ENCODE data around the gene HID1. TPM values are rescaled to one million over a fixed set of nuclear protein-coding genes. Genes with fewer than 3 reads are reported as not detected.

Gene HID1
- total RNA-seq, 1 donor from 2014 or later: 36.6 TPM

DNA sequence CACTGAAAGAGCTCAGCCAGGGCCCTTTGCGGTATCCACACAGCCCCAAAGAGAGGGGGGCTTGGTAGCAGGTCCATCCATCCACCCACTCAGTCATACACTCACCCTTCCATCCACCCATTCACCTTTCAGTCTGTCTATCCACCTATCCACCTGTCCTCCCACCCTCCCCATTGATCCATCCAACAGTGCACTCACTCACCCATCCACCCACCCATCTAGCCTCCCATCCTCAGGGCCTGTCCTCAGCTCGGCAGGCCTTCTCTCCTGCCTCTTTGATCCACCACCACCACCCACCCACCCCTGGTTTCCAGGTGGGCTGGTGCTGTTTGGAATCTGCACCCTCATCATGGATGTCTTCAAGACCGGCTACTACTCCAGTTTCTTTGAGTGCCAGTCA is 47.3 kb downstream of the HID1 start:
- TF ChIP-seq, protein P1, sequence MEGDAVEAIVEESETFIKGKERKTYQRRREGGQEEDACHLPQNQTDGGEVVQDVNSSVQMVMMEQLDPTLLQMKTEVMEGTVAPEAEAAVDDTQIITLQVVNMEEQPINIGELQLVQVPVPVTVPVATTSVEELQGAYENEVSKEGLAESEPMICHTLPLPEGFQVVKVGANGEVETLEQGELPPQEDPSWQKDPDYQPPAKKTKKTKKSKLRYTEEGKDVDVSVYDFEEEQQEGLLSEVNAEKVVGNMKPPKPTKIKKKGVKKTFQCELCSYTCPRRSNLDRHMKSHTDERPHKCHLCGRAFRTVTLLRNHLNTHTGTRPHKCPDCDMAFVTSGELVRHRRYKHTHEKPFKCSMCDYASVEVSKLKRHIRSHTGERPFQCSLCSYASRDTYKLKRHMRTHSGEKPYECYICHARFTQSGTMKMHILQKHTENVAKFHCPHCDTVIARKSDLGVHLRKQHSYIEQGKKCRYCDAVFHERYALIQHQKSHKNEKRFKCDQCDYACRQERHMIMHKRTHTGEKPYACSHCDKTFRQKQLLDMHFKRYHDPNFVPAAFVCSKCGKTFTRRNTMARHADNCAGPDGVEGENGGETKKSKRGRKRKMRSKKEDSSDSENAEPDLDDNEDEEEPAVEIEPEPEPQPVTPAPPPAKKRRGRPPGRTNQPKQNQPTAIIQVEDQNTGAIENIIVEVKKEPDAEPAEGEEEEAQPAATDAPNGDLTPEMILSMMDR (conservative IDR thresholded peaks at IDR 0.05): no peak
- Mint-ChIP-seq H3K36me3 (no peaks in the 10 kb centered on the region), H3K4me3 (no peak overlapping the region), H3K4me1 (ENCODE audit: unreplicated experiment) (no peaks in the 10 kb centered on the region), H3K9me3 (no peaks in the 10 kb centered on the region), H3K27ac (no peak overlapping the region), H3K27me3 (peaks cover 80% of the 10 kb centered on the region)
- no peak for DNase-seq (ENCODE audit: extremely low spot score, unreplicated experiment)

GRCh38 chr17:74924250-74924948 is 48.2 kb downstream of the HID1 start, which contains the start of gene OTOP2:
TSS of gene OTOP2 (plus strand) at chr17:74924273. CDS start at chr17:74924633, 360 bp downstream.
- Mint-ChIP-seq H3K27me3 (peaks cover 72% of the 10 kb centered on the region), H3K4me1 (ENCODE audit: unreplicated experiment) (no peaks in the 10 kb centered on the region), H3K36me3 (no peaks in the 10 kb centered on the region), H3K9me3 (no peaks in the 10 kb centered on the region), H3K4me3 (peak within 1 kb of the TSS; percentile 71), H3K27ac (no peak within 1 kb of the TSS)
- TF ChIP-seq, protein P1 (conservative IDR thresholded peaks at IDR 0.05): no peak
- no peak for DNase-seq (ENCODE audit: extremely low spot score, unreplicated experiment)

DNA sequence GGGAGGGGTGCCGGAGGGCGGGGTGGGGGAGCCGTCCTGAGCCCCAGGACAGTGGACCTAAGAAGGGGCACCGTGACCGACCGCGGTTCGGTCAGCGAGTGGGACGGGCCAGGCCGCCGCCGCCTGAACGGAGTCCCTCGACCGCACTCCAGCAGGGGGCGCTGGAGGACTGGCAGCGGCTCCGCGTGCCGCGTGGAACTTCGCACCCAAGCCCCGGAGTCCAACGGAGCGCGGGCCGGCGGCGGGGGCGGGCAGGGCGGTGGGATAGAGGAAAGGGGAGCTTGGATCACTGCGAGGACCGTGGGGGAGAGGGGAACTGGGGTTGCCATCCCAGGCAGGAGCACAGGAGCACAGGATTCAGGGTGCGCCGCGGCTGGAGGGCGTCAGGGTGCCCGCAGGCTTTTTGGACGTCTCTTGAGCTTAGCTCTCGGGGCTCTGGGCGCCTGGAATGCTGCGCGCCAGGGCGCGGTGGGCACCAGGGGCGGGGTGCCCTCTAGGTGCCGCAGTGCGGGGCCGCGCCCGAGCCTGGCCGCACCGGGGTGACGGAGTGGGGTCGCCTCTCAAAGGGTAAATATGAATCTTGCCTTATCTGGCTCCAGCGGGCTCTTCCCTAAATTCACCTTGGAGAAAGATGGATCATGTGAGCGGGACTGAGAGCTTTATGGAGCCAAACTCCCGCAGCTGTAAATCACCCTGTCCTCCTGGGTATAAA is 48.9 kb downstream of the HID1 start:
- Mint-ChIP-seq H3K27ac (no peak overlapping the region), H3K9me3 (no peaks in the 10 kb centered on the region), H3K36me3 (no peaks in the 10 kb centered on the region), H3K27me3 (peaks cover 70% of the 10 kb centered on the region), H3K4me3 (peak overlapping the region; percentile 71), H3K4me1 (ENCODE audit: unreplicated experiment) (no peaks in the 10 kb centered on the region)
- TF ChIP-seq, protein P1 (conservative IDR thresholded peaks at IDR 0.05): peak; percentile 92
- DNase-seq (ENCODE audit: extremely low spot score, unreplicated experiment): peak; percentile 85

DNA sequence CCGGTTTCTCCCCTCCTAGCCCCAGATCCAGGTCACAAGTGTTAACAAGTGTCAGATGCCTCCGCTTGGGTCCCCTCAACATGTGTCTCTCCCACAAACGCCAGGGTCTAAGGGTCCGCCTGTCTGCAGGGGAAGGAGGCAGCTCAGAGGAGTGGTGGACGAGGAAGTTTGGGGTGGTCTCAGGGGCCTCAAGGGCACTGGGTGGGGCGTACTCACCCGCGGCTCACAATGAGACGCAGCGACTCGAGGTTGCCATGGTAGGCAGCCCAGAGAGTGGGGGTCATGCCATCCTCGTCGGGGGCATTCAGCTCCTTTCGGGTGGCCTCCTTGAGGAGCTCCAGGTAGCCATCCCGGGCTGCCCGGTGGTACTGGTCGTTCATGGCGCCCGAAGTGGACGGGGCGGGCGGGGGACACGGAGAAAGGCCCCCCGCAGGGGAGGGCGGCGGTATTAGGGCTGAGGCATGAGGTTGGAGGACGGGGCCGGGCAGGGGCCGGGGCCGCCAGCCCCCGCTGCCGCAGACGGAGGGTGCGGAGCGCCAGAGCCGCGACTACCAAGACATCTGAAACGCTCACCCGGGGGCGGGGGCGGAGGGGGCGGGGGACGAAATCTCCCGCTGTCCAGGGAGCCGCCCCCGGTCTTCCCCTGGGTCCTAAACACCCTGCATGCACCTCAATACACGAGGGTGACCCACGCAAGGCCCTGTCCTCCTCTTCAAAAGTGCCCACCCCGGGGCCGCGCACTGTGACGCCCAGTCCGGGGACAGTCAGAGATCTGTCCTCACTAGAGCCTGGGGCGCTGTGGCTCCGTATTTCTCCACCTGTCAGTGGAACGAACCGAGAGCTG is 49.6 kb downstream of the HID1 start, which contains the start of gene USH1G:
Gene USH1G (minus strand): TSS at position 562 of the 844 bp plus-strand sequence. CDS start 182 bp downstream, at position 380.
- Mint-ChIP-seq H3K4me3 (peak within 1 kb of the TSS; percentile 71), H3K9me3 (no peaks in the 10 kb centered on the region), H3K27ac (no peak within 1 kb of the TSS), H3K36me3 (no peaks in the 10 kb centered on the region), H3K27me3 (peaks cover 65% of the 10 kb centered on the region), H3K4me1 (ENCODE audit: unreplicated experiment) (no peaks in the 10 kb centered on the region)
- TF ChIP-seq, protein P1 (conservative IDR thresholded peaks at IDR 0.05): no peak
- no peak for DNase-seq (ENCODE audit: extremely low spot score, unreplicated experiment)

DNA sequence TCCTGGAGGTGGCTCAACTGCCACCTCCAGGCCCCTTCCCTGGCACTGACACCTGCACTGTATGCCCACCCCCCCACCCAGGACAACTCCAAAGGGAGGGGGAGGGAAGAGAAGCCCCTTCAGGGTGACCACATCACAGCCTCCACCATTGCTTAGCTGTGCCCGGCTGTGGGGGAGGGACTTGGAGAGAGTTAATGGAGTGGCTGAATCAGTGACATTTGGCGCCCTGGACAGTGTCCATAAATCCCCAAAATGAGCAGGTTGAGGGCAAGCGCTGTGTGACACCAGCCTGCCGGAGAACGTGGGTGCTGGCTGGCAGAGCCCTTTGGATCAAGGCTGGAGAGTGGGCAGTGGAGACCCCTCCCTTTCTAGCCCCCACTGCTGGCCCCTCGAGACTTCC is 50.4 kb downstream of the HID1 start:
- Mint-ChIP-seq H3K36me3 (no peaks in the 10 kb centered on the region), H3K4me3 (no peak overlapping the region), H3K27ac (no peak overlapping the region), H3K27me3 (peaks cover 59% of the 10 kb centered on the region), H3K9me3 (no peaks in the 10 kb centered on the region), H3K4me1 (ENCODE audit: unreplicated experiment) (no peaks in the 10 kb centered on the region)
- TF ChIP-seq, protein P1 (conservative IDR thresholded peaks at IDR 0.05): no peak
- DNase-seq (ENCODE audit: extremely low spot score, unreplicated experiment): no peak

Data from type B pancreatic cell (in vitro differentiated cells).